ENCODE data around the gene FCHO1.

Gene FCHO1

GRCh38 chr19:17790059-17790780 lies 38.9 kb downstream of the FCHO1 start:
- TF ChIP-seq CTCF (IDR thresholded peaks at IDR 0.05; ENCODE audit: low read depth, low read length, poor library complexity, severe bottlenecking) (no peak), EZH2phosphoT487 (IDR thresholded peaks at IDR 0.05; ENCODE audit: borderline replicate concordance, low read length) (no peak)

GRCh38 chr19:17794412-17794730 lies 43.1 kb downstream of the FCHO1 start:
- no peaks in the 10 kb centered on the region; the same call in 1 of the 2 replicates for H3K36me3 ChIP-seq (ENCODE audit: control insufficient read depth, low read length)
- no peaks in the 10 kb centered on the region for H3K9me2 ChIP-seq (replicated peaks; ENCODE audit: control insufficient read depth, low read length)
- TF ChIP-seq EZH2phosphoT487 (IDR thresholded peaks at IDR 0.05; ENCODE audit: borderline replicate concordance, low read length) (no peak), CTCF (IDR thresholded peaks at IDR 0.05; ENCODE audit: low read depth, low read length, poor library complexity, severe bottlenecking) (no peak)
- peaks cover 22% of the 10 kb centered on the region for H3K27me3 ChIP-seq (ENCODE audit: control insufficient read depth, low read length)
- no peak overlapping the region for H3K4me2 ChIP-seq (ENCODE audit: low read length)
- 0 out of 2 replicates have a peak, but pooled peaks cover 1% of the 10 kb centered on the region for H4K20me1 ChIP-seq (ENCODE audit: control insufficient read depth, insufficient read depth, low read depth, low read length)
- no peak overlapping the region for H3K4me3 ChIP-seq (ENCODE audit: low read length)
- no peaks in the 10 kb centered on the region for H3K4me1 ChIP-seq (ENCODE audit: control insufficient read depth, low read length)
- H3K9me3 ChIP-seq (ENCODE audit: control insufficient read depth, insufficient read depth, low read length) = no peaks in the 10 kb centered on the region
- no peaks in the 10 kb centered on the region for H3K79me2 ChIP-seq (ENCODE audit: control insufficient read depth, low read length)
- H3K27ac ChIP-seq (ENCODE audit: low read depth, low read length) = no peak overlapping the region
- H3F3A ChIP-seq (ENCODE audit: control insufficient read depth, insufficient read depth) = no peaks in the 10 kb centered on the region

More at GRCh38 chr19:17790059-17790780, 38.9 kb downstream of the FCHO1 start:
- no peaks in the 10 kb centered on the region for H3K9me3 ChIP-seq (ENCODE audit: control insufficient read depth, insufficient read depth, low read length)
- H3K27me3 ChIP-seq (ENCODE audit: control insufficient read depth, low read length) = peaks cover 19% of the 10 kb centered on the region
- H3K79me2 ChIP-seq (ENCODE audit: control insufficient read depth, low read length) = no peaks in the 10 kb centered on the region
- H3K4me2 ChIP-seq (ENCODE audit: low read length) = no peak overlapping the region
- peaks cover 11% of the 10 kb centered on the region for H3K36me3 ChIP-seq (ENCODE audit: control insufficient read depth, low read length)
- H3K4me1 ChIP-seq (ENCODE audit: control insufficient read depth, low read length) = no peaks in the 10 kb centered on the region
- no peaks in the 10 kb centered on the region for H3K9me2 ChIP-seq (replicated peaks; ENCODE audit: control insufficient read depth, low read length)
- H4K20me1 ChIP-seq (ENCODE audit: control insufficient read depth, insufficient read depth, low read depth, low read length) = 0 out of 2 replicates have a peak, but pooled peaks cover 3% of the 10 kb centered on the region
- H3K4me3 ChIP-seq (ENCODE audit: low read length) = no peak overlapping the region
- no peak overlapping the region for H3K27ac ChIP-seq (ENCODE audit: low read depth, low read length)
- H3F3A ChIP-seq (ENCODE audit: control insufficient read depth, insufficient read depth) = no peaks in the 10 kb centered on the region

GRCh38 chr19:17794731-17795494 lies 43.6 kb downstream of the FCHO1 start, which contains the start of gene B3GNT3:
TSS of gene B3GNT3 (plus strand) at chr19:17795138. CDS start at chr19:17807808, 12,670 bp downstream.
- Histone ChIP-seq H3F3A (ENCODE audit: control insufficient read depth, insufficient read depth) (no peaks in the 10 kb centered on the region), H3K36me3 (ENCODE audit: control insufficient read depth, low read length) (no peaks in the 10 kb centered on the region), H3K9me2 (replicated peaks; ENCODE audit: control insufficient read depth, low read length) (no peaks in the 10 kb centered on the region), H3K4me1 (ENCODE audit: control insufficient read depth, low read length) (no peaks in the 10 kb centered on the region), H3K27me3 (ENCODE audit: control insufficient read depth, low read length) (peaks cover 22% of the 10 kb centered on the region), H3K27ac (ENCODE audit: low read depth, low read length) (no peak within 1 kb of the TSS), H4K20me1 (ENCODE audit: control insufficient read depth, insufficient read depth, low read depth, low read length) (no peaks in the 10 kb centered on the region), H3K4me3 (ENCODE audit: low read length) (no peak within 1 kb of the TSS), H3K9me3 (ENCODE audit: control insufficient read depth, insufficient read depth, low read length) (no peaks in the 10 kb centered on the region), H3K79me2 (ENCODE audit: control insufficient read depth, low read length) (no peaks in the 10 kb centered on the region), H3K4me2 (ENCODE audit: low read length) (no peak within 1 kb of the TSS)
- TF ChIP-seq CTCF (IDR thresholded peaks at IDR 0.05; ENCODE audit: low read depth, low read length, poor library complexity, severe bottlenecking) (no peak), EZH2phosphoT487 (IDR thresholded peaks at IDR 0.05; ENCODE audit: borderline replicate concordance, low read length) (no peak)
